Endodermal cell (in vitro differentiated cells): ENCODE data around the gene TRAF7. TPM values are rescaled to one million over a fixed set of nuclear protein-coding genes. Genes with fewer than 3 reads are reported as not detected.

ENCODE experiments used
- DNase-seq: peaks from one replicate; pipeline ENCODE4 v3.0.0-alpha.2; 2017
- H3K27ac ChIP-seq: 2 replicates; pipeline ENCODE4 v1.5.1; 2013; ENCODE audit warnings: mild to moderate bottlenecking, low read depth, low read length, moderate library complexity
- H3K27me3 ChIP-seq: 2 replicates; pipeline ENCODE4 v1.6.1; 2013; ENCODE audit warnings: mild to moderate bottlenecking, low read length, moderate library complexity; ENCODE audit not compliant: insufficient read depth, control insufficient read depth, poor library complexity, severe bottlenecking
- H3K36me3 ChIP-seq: 2 replicates; pipeline ENCODE4 v1.7.0; 2013; ENCODE audit warnings: mild to moderate bottlenecking, low read length, moderate library complexity; ENCODE audit not compliant: control insufficient read depth, insufficient read depth
- H3K4me1 ChIP-seq: one replicate; pipeline ENCODE4 v1.7.0; 2013; ENCODE audit warnings: low read length; ENCODE audit not compliant: control insufficient read depth, insufficient read depth
- H3K4me3 ChIP-seq: 2 replicates; pipeline ENCODE4 v1.5.1; 2013; ENCODE audit warnings: mild to moderate bottlenecking, low read length, moderate library complexity
- H3K9ac ChIP-seq: 2 replicates; pipeline ENCODE4 v1.6.1; 2013; ENCODE audit warnings: mild to moderate bottlenecking, low read length, moderate library complexity; ENCODE audit not compliant: poor library complexity, severe bottlenecking; ENCODE audit errors: extremely low read depth
- H3K9me3 ChIP-seq: 2 replicates; pipeline ENCODE4 v1.6.1; 2013; ENCODE audit warnings: mild to moderate bottlenecking, low read length, moderate library complexity; ENCODE audit not compliant: control insufficient read depth
- H3K27ac Mint-ChIP-seq: 2 replicates; pipeline ENCODE4 v1.8.0; 2020; ENCODE audit warnings: mixed read lengths
- H3K27me3 Mint-ChIP-seq: 2 replicates; pipeline ENCODE4 v1.8.0; 2021; ENCODE audit warnings: mild to moderate bottlenecking, mixed read lengths; ENCODE audit not compliant: insufficient read depth
- H3K36me3 Mint-ChIP-seq: 2 replicates; pipeline ENCODE4 v1.8.0; 2020; ENCODE audit warnings: low read depth, mixed read lengths
- H3K4me1 Mint-ChIP-seq: 2 replicates; pipeline ENCODE4 v1.8.0; 2020; ENCODE audit warnings: mixed read lengths
- H3K4me3 Mint-ChIP-seq: 2 replicates; pipeline ENCODE4 v1.8.0; 2020; ENCODE audit warnings: mild to moderate bottlenecking, moderate library complexity, mixed read lengths
- H3K9me3 Mint-ChIP-seq: 2 replicates; pipeline ENCODE4 v1.8.0; 2020; ENCODE audit warnings: mild to moderate bottlenecking, mixed read lengths
- WGBS, 2 experiments: methylation state at CpG; one replicate each; pipeline versions ENCODE4 v1.1.5 to v1.1.7; 2013; ENCODE audit warnings: missing lambda C conversion rate in 2 of 2, mixed read lengths in 1 of 2; ENCODE audit not compliant: insufficient coverage in 1 of 2, insufficient read length in 1 of 2; 5-methylcytosine and 5-hydroxymethylcytosine counted together
- total RNA-seq, 2 donors: library from RNA; stranded (reverse); fragmentation: NEBNext Ultra II Directional in 1 of 2; extraction: Animal tissue kit (Norgen Biotek cat#: 25700) in 1 of 2; gene quantifications; 2 replicates in 1 of 2; 3 replicates in 1 of 2; pipeline ENCODE4 v1.2.1, GENCODE V29; 2021
- TF ChIP-seq, protein P1 (sequence below): fragments of 200-600 bp; sonication (generic); conservative IDR thresholded peaks from 2 replicates; pipeline ENCODE4 v1.5.0; 2021; ENCODE audit warnings: antibody characterized with exemption, mild to moderate bottlenecking

Gene TRAF7
- total RNA-seq, 2 donors from 2014 or later: 108 to 110 TPM

DNA sequence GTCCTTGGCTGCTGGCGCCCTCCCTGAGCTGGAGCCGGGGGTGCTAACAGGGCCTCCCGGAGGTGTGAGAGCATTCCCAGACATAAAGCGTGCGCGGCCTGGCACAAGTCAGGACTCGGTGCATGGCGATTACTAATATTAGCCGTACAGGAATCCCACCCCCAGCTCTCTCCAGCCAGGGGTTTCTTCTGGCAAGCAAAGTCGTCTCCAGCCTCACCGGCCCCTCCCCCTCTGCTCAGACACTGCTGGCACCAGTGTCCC lies 35.8 kb downstream of the TRAF7 start:
- H3K4me3 Mint-ChIP-seq: no peak overlapping the region
- Histone ChIP-seq H3K9ac (no peak overlapping the region), H3K9me3 (no peaks in the 10 kb centered on the region), H3K4me3 (no peak overlapping the region), H3K36me3 (no peaks in the 10 kb centered on the region), H3K4me1 (peaks cover 7% of the 10 kb centered on the region), H3K27me3 (peaks cover 11% of the 10 kb centered on the region), H3K27ac (no peak overlapping the region)
- H3K9me3 Mint-ChIP-seq: no peaks in the 10 kb centered on the region
- WGBS, 2 experiments: 92 to 95% methylated on average over 9 to 11 of the region's 11 CpGs
- H3K27ac Mint-ChIP-seq: no peak overlapping the region
- no peaks in the 10 kb centered on the region for H3K36me3 Mint-ChIP-seq
- H3K4me1 Mint-ChIP-seq: no peaks in the 10 kb centered on the region
- TF ChIP-seq, protein P1, sequence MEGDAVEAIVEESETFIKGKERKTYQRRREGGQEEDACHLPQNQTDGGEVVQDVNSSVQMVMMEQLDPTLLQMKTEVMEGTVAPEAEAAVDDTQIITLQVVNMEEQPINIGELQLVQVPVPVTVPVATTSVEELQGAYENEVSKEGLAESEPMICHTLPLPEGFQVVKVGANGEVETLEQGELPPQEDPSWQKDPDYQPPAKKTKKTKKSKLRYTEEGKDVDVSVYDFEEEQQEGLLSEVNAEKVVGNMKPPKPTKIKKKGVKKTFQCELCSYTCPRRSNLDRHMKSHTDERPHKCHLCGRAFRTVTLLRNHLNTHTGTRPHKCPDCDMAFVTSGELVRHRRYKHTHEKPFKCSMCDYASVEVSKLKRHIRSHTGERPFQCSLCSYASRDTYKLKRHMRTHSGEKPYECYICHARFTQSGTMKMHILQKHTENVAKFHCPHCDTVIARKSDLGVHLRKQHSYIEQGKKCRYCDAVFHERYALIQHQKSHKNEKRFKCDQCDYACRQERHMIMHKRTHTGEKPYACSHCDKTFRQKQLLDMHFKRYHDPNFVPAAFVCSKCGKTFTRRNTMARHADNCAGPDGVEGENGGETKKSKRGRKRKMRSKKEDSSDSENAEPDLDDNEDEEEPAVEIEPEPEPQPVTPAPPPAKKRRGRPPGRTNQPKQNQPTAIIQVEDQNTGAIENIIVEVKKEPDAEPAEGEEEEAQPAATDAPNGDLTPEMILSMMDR: no peak
- peaks cover 7% of the 10 kb centered on the region for H3K27me3 Mint-ChIP-seq
- no peak for DNase-seq

DNA sequence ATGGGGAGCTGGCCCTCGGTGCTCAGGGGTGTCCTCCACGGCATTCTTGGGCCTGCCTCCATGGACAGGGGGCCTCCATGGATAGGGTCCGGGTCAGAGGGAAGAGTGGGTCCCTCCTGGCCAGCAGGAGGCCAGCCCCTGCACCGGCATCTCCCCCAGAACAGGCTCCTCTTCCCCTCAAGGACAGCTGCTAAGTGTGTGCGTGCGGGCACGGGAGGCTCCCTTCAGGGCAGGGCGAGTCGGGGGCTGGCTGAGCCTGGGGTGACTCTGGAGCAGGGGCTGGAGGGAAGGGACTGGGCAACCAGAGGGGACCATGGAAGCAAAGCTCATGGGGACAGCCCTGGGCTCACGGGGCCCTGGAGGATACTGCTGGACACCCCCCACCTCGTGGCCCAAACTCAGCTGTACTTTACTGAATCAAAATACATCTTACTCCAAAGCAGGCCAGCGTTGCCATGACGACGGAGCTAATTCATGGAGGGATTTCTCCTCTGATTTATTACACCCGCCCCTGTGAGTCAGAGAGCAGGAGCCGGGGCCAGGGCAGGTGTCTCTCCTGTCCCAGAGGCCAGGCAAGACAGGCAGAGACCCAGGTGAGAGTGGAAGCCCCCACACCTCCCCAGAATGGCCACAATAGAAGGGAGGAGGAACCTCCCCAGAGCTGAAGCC lies 38.7 kb downstream of the TRAF7 start:
- peaks cover 31% of the 10 kb centered on the region for H3K27me3 Mint-ChIP-seq
- TF ChIP-seq, protein P1: no peak
- no peaks in the 10 kb centered on the region for H3K4me1 Mint-ChIP-seq
- no peak overlapping the region for H3K9ac ChIP-seq
- H3K27ac Mint-ChIP-seq: no peak overlapping the region
- no peak overlapping the region for H3K4me3 Mint-ChIP-seq
- no peaks in the 10 kb centered on the region for H3K9me3 Mint-ChIP-seq
- no peaks in the 10 kb centered on the region for H3K36me3 Mint-ChIP-seq
- DNase-seq: no peak
- no peaks in the 10 kb centered on the region for H3K9me3 ChIP-seq
- H3K4me3 ChIP-seq: no peak overlapping the region
- WGBS, 2 experiments: 77 to 85% methylated on average over 5 to 16 of the region's 16 CpGs
- H3K27me3 ChIP-seq: peaks cover 35% of the 10 kb centered on the region
- no peaks in the 10 kb centered on the region for H3K36me3 ChIP-seq
- peaks cover 7% of the 10 kb centered on the region for H3K4me1 ChIP-seq
- H3K27ac ChIP-seq: no peak overlapping the region

- peak overlapping the region; percentile 17 for H3K27ac Mint-ChIP-seq
- Histone ChIP-seq H3K27ac (no peak overlapping the region), H3K36me3 (no peaks in the 10 kb centered on the region), H3K4me3 (peak overlapping the region; percentile 66), H3K9me3 (no peaks in the 10 kb centered on the region), H3K27me3 (peaks cover 38% of the 10 kb centered on the region), H3K4me1 (peaks cover 7% of the 10 kb centered on the region), H3K9ac (no peak overlapping the region)
- peak overlapping the region; percentile 49 for H3K4me3 Mint-ChIP-seq
- 19 to 20% methylated on average over 6 to 10 of the region's 10 CpGs for WGBS, 2 experiments
- H3K27me3 Mint-ChIP-seq: peaks cover 37% of the 10 kb centered on the region
- no peaks in the 10 kb centered on the region for H3K4me1 Mint-ChIP-seq
- peak; percentile 90 for DNase-seq
- H3K9me3 Mint-ChIP-seq: no peaks in the 10 kb centered on the region
- TF ChIP-seq, protein P1: peak; percentile 84
- no peaks in the 10 kb centered on the region for H3K36me3 Mint-ChIP-seq
Measured at GRCh38 chr16:2194852-2195321, 39.3 kb downstream of the TRAF7 start.
